Measurements from ENCODE around the gene PLA2G4B. TPM values are rescaled to one million over a fixed set of nuclear protein-coding genes. Genes with fewer than 3 reads are reported as not detected.

Gene PLA2G4B
- total and polyA plus RNA-seq, 2 of the 8 experiments (the other 6 are each of a cell fraction or from before 2014, with no cell fraction given), result 4.2 to 9.2 TPM

- no peak overlapping the region for H3K14ac ChIP-seq (ENCODE audit: insufficient read length)
- H3K79me2 ChIP-seq (ENCODE audit: control insufficient read depth in 1 of 2, insufficient read depth in 2 of 2, low read length in 2 of 2), result no peaks in the 10 kb centered on the region
- H4K20me1 ChIP-seq (replicated peaks in 1 of 2; ENCODE audit: control insufficient read depth in 1 of 2, insufficient read depth in 2 of 2, low read length in 2 of 2), result peaks cover 0 to 1% of the 10 kb centered on the region in 2 experiments
- no peaks in the 10 kb centered on the region for H3K79me1 ChIP-seq (ENCODE audit: low read depth, low read length)
- H2BK20ac ChIP-seq (ENCODE audit: low read length), result no peak overlapping the region
- H2BK120ac ChIP-seq (replicated peaks; ENCODE audit: low read depth, low read length), result no peak overlapping the region
- peaks cover 6% of the 10 kb centered on the region; the same call in 1 of the 2 replicates for H3K23me2 ChIP-seq (ENCODE audit: low read depth, low read length)
- H3K56ac ChIP-seq (replicated peaks; ENCODE audit: insufficient read length, low read depth, low read length), result no peak overlapping the region
- TF ChIP-seq FOSL1 (IDR thresholded peaks at IDR 0.05; ENCODE audit: insufficient read depth, low read depth, low read length) (no peak), CTCF (IDR thresholded peaks at IDR 0.05; ENCODE audit: control extremely low read depth in 1 of 3, insufficient read depth in 1 of 3, low read depth in 1 of 3, low read length in 3 of 3) (peak in 1 of 3 experiments; percentile 1; a peak in 1 of 4 replicates)
- 86% methylated on average over 6 of the region's 6 CpGs; no CpG with 5 or more reads in 1 of the 2 experiments for WGBS, 2 experiments (ENCODE audit: extremely low coverage in 1 of 2, insufficient coverage in 1 of 2, insufficient read length in 1 of 2, insufficient replicate concordance in 2 of 2, low coverage in 1 of 2, low lambda C conversion rate in 2 of 2, missing lambda C conversion rate in 1 of 2)
- FAIRE-seq (no peak), DNase-seq (ENCODE audit: low read depth in 1 of 2, low spot score in 2 of 2) (no peak)
- no peak overlapping the region for H2BK5ac ChIP-seq (ENCODE audit: low read depth, low read length)
- no peak overlapping the region for H2AK5ac ChIP-seq (ENCODE audit: low read depth, low read length)
- ChIA-PET POLR2A (ENCODE audit: partially characterized antibody) (interaction anchor here (1.7 kb wide), 1 partner anchor 49 kb away, joined by 4 read pairs; the partner anchor contains the start of gene MAPKBP1), CTCF (ENCODE audit: partially characterized antibody) (interaction anchor here (0.6 to 2.1 kb wide), 9 partner anchors 9 to 124 kb away, joined by 3 to 14 read pairs (median 3); partner anchors contain the start of gene MAPKBP1)
- no peak overlapping the region for H3K18ac ChIP-seq (ENCODE audit: extremely low read depth, low read length)
- H4K5ac ChIP-seq (ENCODE audit: insufficient read length, low read depth, low read length), result no peak overlapping the region
- H3K36me3 ChIP-seq (ENCODE audit: control insufficient read depth in 2 of 4, insufficient read depth in 4 of 4, low read length in 3 of 4), result no peaks in the 10 kb centered on the region; a peak in 3 of 8 replicates
- H2BK15ac ChIP-seq (ENCODE audit: low read length), result no peak overlapping the region
- H3K9me3 ChIP-seq (ENCODE audit: insufficient read depth in 2 of 2, low read depth in 1 of 2, low read length in 1 of 2), result no peaks in the 10 kb centered on the region
- H2BK12ac ChIP-seq (ENCODE audit: low read depth, low read length), result no peak overlapping the region
- no peak overlapping the region for H3K27ac ChIP-seq (ENCODE audit: low read depth, low read length)
- H4K91ac ChIP-seq (replicated peaks; ENCODE audit: insufficient read length, low read length), result no peak overlapping the region
- no peak overlapping the region for H3K4me2 ChIP-seq (ENCODE audit: insufficient read depth in 1 of 2, low read depth in 2 of 2, low read length in 2 of 2)
- no peak overlapping the region for H3K9ac ChIP-seq (replicated peaks in 1 of 4; ENCODE audit: extremely low read depth in 1 of 4, low read depth in 3 of 4, low read length in 3 of 4)
- H3K4ac ChIP-seq (replicated peaks; ENCODE audit: insufficient read length, low read depth, low read length), result no peak overlapping the region
- H3K4me3 ChIP-seq (ENCODE audit: extremely low read depth in 1 of 4, insufficient read depth in 2 of 4, low read depth in 3 of 4, low read length in 4 of 4), result no peak overlapping the region
- no peak overlapping the region for H2AFZ ChIP-seq (ENCODE audit: low read length)
- no peaks in the 10 kb centered on the region; a peak in 2 of 7 replicates for H3K4me1 ChIP-seq (replicated peaks in 1 of 4; ENCODE audit: control insufficient read depth in 3 of 4, insufficient read depth in 4 of 4, low read length in 3 of 4)
- H3K27me3 ChIP-seq (replicated peaks in 1 of 4; ENCODE audit: control insufficient read depth in 3 of 4, extremely low read depth in 1 of 4, insufficient read depth in 3 of 4, low read length in 3 of 4), result peaks cover 0 to 2% (median 0%) of the 10 kb centered on the region in 4 experiments; a peak in 1 of 7 replicates
- H3K23ac ChIP-seq (ENCODE audit: insufficient read length), result no peak overlapping the region
- H4K8ac ChIP-seq (ENCODE audit: extremely low read depth, insufficient read depth, low read length), result peak overlapping the region; percentile 17; the same call in 1 of the 2 replicates
Observed at GRCh38 chr15:41822957-41823356, 15.7 kb upstream of the PLA2G4B start.
